Endothelial cell of umbilical vein (primary cell): ENCODE measurements around the gene CD247.

Source experiments
- CTCF ChIP-seq, 2 donors: IDR thresholded peaks; 1 replicate in 1 of 2; 2 replicates in 1 of 2; pipeline ENCODE4 v1.5.1; 2011; ENCODE audit warnings: low read length in 2 of 2, mild to moderate bottlenecking in 2 of 2, moderate library complexity in 2 of 2, control low read depth in 1 of 2, inconsistent platforms in 1 of 2, low read depth in 1 of 2; ENCODE audit not compliant: insufficient read depth in 1 of 2; ENCODE audit errors: extremely low read depth in 1 of 2
- EZH2 ChIP-seq: IDR thresholded peaks from 2 replicates; pipeline ENCODE4 v1.6.1; 2012; ENCODE audit warnings: borderline replicate concordance, low read depth, mild to moderate bottlenecking, moderate library complexity, low read length, inconsistent platforms; ENCODE audit not compliant: severe bottlenecking
- JUN ChIP-seq: IDR thresholded peaks from 2 replicates; pipeline ENCODE4 v1.6.1; 2011; ENCODE audit warnings: borderline replicate concordance, low read depth; ENCODE audit not compliant: insufficient read length, insufficient read depth
- MAX ChIP-seq: IDR thresholded peaks from 2 replicates; pipeline ENCODE4 v1.6.1; 2011; ENCODE audit not compliant: insufficient read depth, insufficient read length
- POLR2A ChIP-seq: IDR thresholded peaks from 2 replicates; pipeline ENCODE4 v1.6.1; 2012; ENCODE audit warnings: low read depth, mild to moderate bottlenecking, control low read depth, low read length
- POLR2AphosphoS5 ChIP-seq: IDR thresholded peaks from 2 replicates; pipeline ENCODE4 v1.6.1; 2012; ENCODE audit warnings: low read depth, mild to moderate bottlenecking, control low read depth, low read length, moderate library complexity; ENCODE audit not compliant: insufficient read depth

- TF ChIP-seq CTCF (IDR thresholded peaks at IDR 0.05; ENCODE audit: extremely low read depth in 1 of 2, insufficient read depth in 1 of 2, low read depth in 1 of 2, low read length in 2 of 2) (no peak), MAX (no peak), JUN (no peak), POLR2A (no peak), EZH2 (no peak), POLR2AphosphoS5 (no peak)
These were observed 46.4 kb upstream of the CD247 start for GRCh38 chr1:167564612-167565270.
